Glutamatergic neuron (in vitro differentiated cells): ENCODE measurements around the gene PNPLA2. TPM values are rescaled to one million over a fixed set of nuclear protein-coding genes. Genes with fewer than 3 reads are reported as not detected.

Experiments
- DNase-seq: peaks from one replicate; pipeline ENCODE4 v3.0.0; 2022
- H3K27ac Mint-ChIP-seq: one replicate; pipeline ENCODE4 v1.8.0; 2020; ENCODE audit warnings: mild to moderate bottlenecking, mixed read lengths, inconsistent platforms; ENCODE audit not compliant: unreplicated experiment
- H3K27me3 Mint-ChIP-seq: one replicate; pipeline ENCODE4 v1.8.0; 2020; ENCODE audit warnings: mild to moderate bottlenecking, moderate library complexity, mixed read lengths, inconsistent platforms; ENCODE audit not compliant: unreplicated experiment
- H3K36me3 Mint-ChIP-seq: one replicate; pipeline ENCODE4 v1.8.0; 2020; ENCODE audit warnings: mild to moderate bottlenecking, mixed read lengths, inconsistent platforms; ENCODE audit not compliant: unreplicated experiment
- H3K4me1 Mint-ChIP-seq: one replicate; pipeline ENCODE4 v1.8.0; 2020; ENCODE audit warnings: mild to moderate bottlenecking, low read depth, mixed read lengths, inconsistent platforms; ENCODE audit not compliant: unreplicated experiment
- H3K4me3 Mint-ChIP-seq: one replicate; pipeline ENCODE4 v1.8.0; 2020; ENCODE audit warnings: mild to moderate bottlenecking, mixed read lengths, inconsistent platforms; ENCODE audit not compliant: unreplicated experiment
- H3K9me3 Mint-ChIP-seq: one replicate; pipeline ENCODE4 v1.8.0; 2020; ENCODE audit warnings: mild to moderate bottlenecking, moderate library complexity, mixed read lengths, inconsistent platforms; ENCODE audit not compliant: unreplicated experiment
- CTCF ChIP-seq: fragments of 200-600 bp; sonication (generic); IDR thresholded peaks from one replicate; pipeline ENCODE4 v1.5.0; 2021; ENCODE audit not compliant: partially characterized antibody, unreplicated experiment
- total RNA-seq: library from RNA; stranded (reverse); fragmentation: NEBNext Ultra II Directional; extraction: Animal tissue kit (Norgen Biotek cat#: 25700); gene quantifications from one replicate; pipeline ENCODE4 v1.2.1, GENCODE V29; 2021; ENCODE audit not compliant: unreplicated experiment

PNPLA2 gene
- total RNA-seq, 1 donor from 2014 or later = 32.3 TPM

DNA sequence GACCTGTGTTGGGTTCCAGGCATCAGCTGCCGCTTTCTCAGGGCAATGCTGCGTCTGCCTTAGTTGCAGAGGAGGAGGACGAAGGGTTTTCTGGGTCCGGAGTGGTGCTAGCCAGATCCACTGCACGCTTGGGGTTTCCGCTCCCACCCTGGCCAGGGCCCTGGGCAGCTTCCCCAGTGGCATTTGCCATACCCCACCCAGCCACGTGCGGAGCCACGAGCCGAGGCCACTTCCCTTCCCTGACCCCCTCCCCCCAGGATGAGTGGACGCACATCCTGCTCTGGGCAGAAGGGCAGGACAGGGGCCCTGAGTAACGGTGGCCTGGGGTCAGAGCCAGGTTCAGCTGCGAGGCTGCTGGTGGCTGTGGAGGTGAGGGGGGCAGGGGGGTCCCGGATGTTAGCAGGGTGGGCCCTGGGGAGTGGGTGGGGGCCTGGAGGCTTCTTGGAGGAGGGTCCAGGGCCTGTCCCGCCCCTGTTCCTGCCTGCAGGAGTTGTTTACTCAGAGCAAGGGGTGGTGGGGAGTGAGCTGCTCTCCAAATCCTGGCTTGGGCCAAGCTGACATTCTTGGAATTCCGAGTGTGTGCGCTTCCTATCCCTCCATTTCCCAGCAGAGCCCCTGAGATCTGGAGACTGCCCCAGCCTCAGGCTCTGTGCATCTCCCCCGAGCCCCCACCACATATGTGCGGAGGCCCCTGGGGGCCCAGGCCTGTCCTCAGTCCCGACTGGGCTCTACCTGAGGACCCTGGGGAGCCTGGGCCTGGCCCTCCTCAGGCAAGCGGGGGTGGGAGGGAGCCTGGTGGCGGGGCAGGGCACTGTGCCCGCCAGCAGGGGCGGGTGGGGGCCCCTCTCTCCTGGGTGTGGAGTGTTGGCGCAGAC lies 25.3 kb downstream of the PNPLA2 start:
- Mint-ChIP-seq H3K36me3 (no peaks in the 10 kb centered on the region), H3K4me1 (peaks cover 17% of the 10 kb centered on the region), H3K27ac (no peak overlapping the region), H3K4me3 (peak overlapping the region; percentile 82), H3K9me3 (peaks cover 21% of the 10 kb centered on the region), H3K27me3 (peaks cover 8% of the 10 kb centered on the region)
- TF ChIP-seq CTCF = no peak
- no peak for DNase-seq

- H3K9me3 Mint-ChIP-seq = peaks cover 17% of the 10 kb centered on the region
- H3K27ac Mint-ChIP-seq = no peak overlapping the region
- peak; percentile 75 for DNase-seq
- H3K4me3 Mint-ChIP-seq = peak overlapping the region; percentile 59
- TF ChIP-seq CTCF = no peak
- H3K27me3 Mint-ChIP-seq = peaks cover 7% of the 10 kb centered on the region
- no peaks in the 10 kb centered on the region for H3K36me3 Mint-ChIP-seq
- peaks cover 14% of the 10 kb centered on the region for H3K4me1 Mint-ChIP-seq
Measured at GRCh38 chr11:844693-845644, 26.3 kb downstream of the PNPLA2 start.

DNA sequence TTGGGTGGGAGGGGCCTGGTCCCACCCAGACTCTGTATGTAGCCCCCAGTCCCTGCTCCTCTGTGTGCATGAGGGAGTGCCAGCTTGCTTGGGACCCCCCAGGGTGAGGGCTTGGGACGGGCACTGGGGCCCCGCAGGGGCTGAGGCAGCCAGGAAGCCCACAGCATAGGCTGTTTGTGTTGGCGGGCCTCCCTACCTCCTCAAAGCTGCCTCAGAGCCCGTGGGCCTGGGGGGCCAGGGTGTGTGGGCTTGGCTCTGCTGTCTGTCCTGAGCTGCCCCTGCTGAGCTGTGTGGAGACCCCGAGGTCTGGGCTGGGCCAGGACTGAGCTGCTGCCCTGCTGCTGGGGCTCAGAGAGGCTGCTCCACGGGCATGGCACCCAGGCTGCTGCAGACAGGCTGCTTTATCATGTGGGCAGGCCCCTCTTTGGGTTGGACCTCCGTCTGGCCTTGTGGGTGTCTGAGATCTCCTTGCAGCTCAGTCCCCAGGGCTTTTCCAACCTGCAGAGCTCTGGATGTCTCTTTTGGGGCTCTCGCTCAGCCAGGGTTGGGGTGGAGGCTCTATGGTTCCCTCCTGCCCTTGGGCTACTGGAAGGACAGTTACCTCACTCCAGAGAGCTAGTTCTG lies 27.3 kb downstream of the PNPLA2 start:
- peaks cover 4% of the 10 kb centered on the region for H3K27me3 Mint-ChIP-seq
- peaks cover 7% of the 10 kb centered on the region for H3K9me3 Mint-ChIP-seq
- H3K4me1 Mint-ChIP-seq = peaks cover 7% of the 10 kb centered on the region
- no peak for TF ChIP-seq CTCF
- no peak overlapping the region for H3K27ac Mint-ChIP-seq
- DNase-seq = no peak
- H3K4me3 Mint-ChIP-seq = no peak overlapping the region
- H3K36me3 Mint-ChIP-seq = no peaks in the 10 kb centered on the region

DNA sequence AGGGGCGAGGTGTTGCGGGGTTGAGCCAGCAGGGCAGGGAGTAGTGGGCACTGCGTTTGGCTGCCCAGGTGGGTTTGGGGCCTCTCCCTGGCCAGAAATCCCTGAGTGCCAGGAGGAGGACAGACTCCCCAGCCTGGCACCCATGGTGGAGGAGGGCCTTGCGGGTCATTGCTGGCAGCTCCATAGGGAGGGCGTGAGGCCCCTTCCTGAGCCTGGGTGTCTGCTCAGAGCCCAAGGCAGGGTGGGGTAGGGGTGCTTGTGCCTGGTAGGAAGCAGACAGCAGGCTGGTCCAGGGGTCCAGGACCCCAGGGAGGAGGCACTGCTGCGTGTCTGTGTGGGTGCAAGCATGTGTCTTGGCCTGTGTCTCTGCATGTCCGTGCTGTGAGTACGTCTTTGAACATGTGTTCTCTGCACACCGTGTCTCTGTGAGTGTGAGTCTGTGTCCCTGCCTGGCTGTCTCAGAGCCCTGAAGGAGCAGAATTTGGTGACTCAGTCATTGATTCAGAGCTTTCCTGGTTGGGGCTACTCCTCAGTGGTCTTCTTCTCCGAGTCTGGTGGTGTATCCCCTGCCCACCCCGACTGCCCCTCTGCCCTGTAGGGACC lies 27.9 kb downstream of the PNPLA2 start:
- TF ChIP-seq CTCF = no peak
- no peaks in the 10 kb centered on the region for H3K36me3 Mint-ChIP-seq
- peaks cover 4% of the 10 kb centered on the region for H3K4me1 Mint-ChIP-seq
- H3K27ac Mint-ChIP-seq = peak overlapping the region; percentile 48
- no peak for DNase-seq
- no peaks in the 10 kb centered on the region for H3K27me3 Mint-ChIP-seq
- peak overlapping the region; percentile 34 for H3K4me3 Mint-ChIP-seq
- peaks cover 3% of the 10 kb centered on the region for H3K9me3 Mint-ChIP-seq
